Activated T-cell treated with anti-CD3 and anti-CD28 coated beads, Interleukin-2, amount 50 U/mL, for 72 hours (primary cell): ENCODE data around the gene MIDN. TPM values are rescaled to one million over a fixed set of nuclear protein-coding genes. Genes with fewer than 3 reads are reported as not detected.
"Not testable (repeated sequence)": the region's sequence is repeated elsewhere in the genome, so short reads cannot be mapped to it uniquely, and the experiment has no call there.

Source experiments
- ATAC-seq, 2 donors: fragments of 150-1000 bp; cut with Tn5 transposase; replicated peaks in 1 of 2; 2 replicates each; pipeline ENCODE4 v1.10.0; 2021; ENCODE audit warnings: moderate library complexity in 2 of 2, mild to moderate bottlenecking in 1 of 2
- DNase-seq, 2 donors: peaks; one replicate each; pipeline ENCODE4 v3.0.0; 2021 to 2022; ENCODE audit warnings: mixed read lengths in 1 of 2
- H3K27ac Mint-ChIP-seq: one replicate; pipeline ENCODE4 v1.8.0; 2022; ENCODE audit warnings: mild to moderate bottlenecking, moderate library complexity, mixed read lengths
- H3K27me3 Mint-ChIP-seq: one replicate; pipeline ENCODE4 v1.8.0; 2022; ENCODE audit warnings: low read depth, mixed read lengths
- H3K36me3 Mint-ChIP-seq, 2 donors: one replicate each; pipeline ENCODE4 v1.8.0; 2022; ENCODE audit warnings: mixed read lengths in 2 of 2, mild to moderate bottlenecking in 1 of 2; ENCODE audit not compliant: insufficient read depth in 2 of 2
- H3K4me1 Mint-ChIP-seq: one replicate; pipeline ENCODE4 v1.8.0; 2022; ENCODE audit warnings: low read depth, mixed read lengths
- H3K4me3 Mint-ChIP-seq, 2 donors: one replicate each; pipeline ENCODE4 v1.8.0; 2022; ENCODE audit warnings: mild to moderate bottlenecking in 2 of 2, mixed read lengths in 2 of 2, moderate library complexity in 2 of 2
- H3K9me3 Mint-ChIP-seq, 2 donors: one replicate each; pipeline ENCODE4 v1.8.0; 2022; ENCODE audit warnings: mixed read lengths in 2 of 2
- total RNA-seq, 2 donors: library from RNA; stranded (reverse); gene quantifications; one replicate each; pipeline ENCODE4 v1.2.3, GENCODE V29; 2022

MIDN gene
- total RNA-seq, 2 donors from 2014 or later, result 72.3 to 75.4 TPM

DNA sequence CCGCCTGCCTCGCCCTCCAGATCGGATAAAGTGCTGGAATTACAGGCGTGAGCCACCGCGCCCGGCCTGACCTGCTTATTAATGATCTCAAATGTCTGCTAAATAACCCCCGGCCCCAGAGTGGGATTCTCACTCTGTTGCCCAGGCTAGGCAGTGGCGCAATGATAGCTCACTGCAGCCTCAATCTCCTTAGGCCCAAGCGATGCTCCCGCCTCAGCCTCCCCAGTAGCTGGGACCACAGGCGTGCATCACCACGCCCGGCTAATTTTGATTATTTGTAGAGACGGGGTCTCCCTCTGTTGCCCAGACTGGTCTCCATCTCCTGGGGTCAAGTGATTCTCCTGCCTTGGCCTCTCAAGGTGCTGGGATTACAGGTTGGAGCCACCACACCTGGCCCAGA, 7.5 kb upstream of the MIDN start:
- DNase-seq (no peak), ATAC-seq (no peak)
- Mint-ChIP-seq H3K9me3 (no peaks in the 10 kb centered on the region), H3K36me3 (no peaks in the 10 kb centered on the region), H3K27me3 (peaks cover 14% of the 10 kb centered on the region), H3K4me3 (peak overlapping the region; percentile 79 to 90), H3K27ac (peak overlapping the region; percentile 42), H3K4me1 (peaks cover 49% of the 10 kb centered on the region)

DNA sequence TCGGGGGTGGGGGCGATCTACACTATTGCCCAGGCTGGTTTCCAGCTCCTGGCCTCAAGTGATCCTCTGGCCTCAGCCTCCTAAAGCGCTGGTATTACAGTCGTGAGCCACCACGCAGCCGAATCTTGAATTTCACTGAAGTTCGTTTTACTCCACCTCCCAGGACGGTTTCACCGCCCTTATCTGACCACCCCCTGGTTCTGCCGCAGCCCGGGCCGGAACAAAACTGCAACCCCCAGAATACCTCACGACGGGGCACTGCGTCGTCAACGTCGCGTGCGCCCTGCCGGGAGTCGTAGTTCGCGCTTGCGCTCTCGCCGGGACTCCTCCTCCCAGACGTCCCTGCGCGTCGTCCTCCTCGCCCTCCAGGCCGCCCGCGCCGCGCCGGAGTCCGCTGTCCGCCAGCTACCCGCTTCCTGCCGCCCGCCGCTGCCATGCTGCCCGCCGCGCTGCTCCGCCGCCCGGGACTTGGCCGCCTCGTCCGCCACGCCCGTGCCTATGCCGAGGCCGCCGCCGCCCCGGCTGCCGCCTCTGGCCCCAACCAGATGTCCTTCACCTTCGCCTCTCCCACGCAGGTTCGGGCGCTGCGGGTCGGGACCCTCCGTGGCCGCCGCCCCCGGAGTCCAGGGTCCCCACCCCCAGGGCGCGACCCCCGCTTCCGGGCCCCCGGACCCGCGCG, 6.8 kb upstream of the MIDN start, which contains the start of gene ATP5F1D:
TSS of gene ATP5F1D (plus strand) at position 335 of the 679 bp plus-strand sequence. CDS start at position 435, 100 bp downstream.
- peak within 1 kb of the TSS; percentile 79 to 90 for H3K4me3 Mint-ChIP-seq
- H3K36me3 Mint-ChIP-seq, result no peaks in the 10 kb centered on the region
- H3K27me3 Mint-ChIP-seq, result peaks cover 14% of the 10 kb centered on the region
- ATAC-seq (peak; percentile 75 to 77), DNase-seq (peak; percentile 95 to 96)
- no peaks in the 10 kb centered on the region for H3K9me3 Mint-ChIP-seq
- H3K27ac Mint-ChIP-seq, result peak within 1 kb of the TSS; percentile 85
- peaks cover 49% of the 10 kb centered on the region for H3K4me1 Mint-ChIP-seq

DNA sequence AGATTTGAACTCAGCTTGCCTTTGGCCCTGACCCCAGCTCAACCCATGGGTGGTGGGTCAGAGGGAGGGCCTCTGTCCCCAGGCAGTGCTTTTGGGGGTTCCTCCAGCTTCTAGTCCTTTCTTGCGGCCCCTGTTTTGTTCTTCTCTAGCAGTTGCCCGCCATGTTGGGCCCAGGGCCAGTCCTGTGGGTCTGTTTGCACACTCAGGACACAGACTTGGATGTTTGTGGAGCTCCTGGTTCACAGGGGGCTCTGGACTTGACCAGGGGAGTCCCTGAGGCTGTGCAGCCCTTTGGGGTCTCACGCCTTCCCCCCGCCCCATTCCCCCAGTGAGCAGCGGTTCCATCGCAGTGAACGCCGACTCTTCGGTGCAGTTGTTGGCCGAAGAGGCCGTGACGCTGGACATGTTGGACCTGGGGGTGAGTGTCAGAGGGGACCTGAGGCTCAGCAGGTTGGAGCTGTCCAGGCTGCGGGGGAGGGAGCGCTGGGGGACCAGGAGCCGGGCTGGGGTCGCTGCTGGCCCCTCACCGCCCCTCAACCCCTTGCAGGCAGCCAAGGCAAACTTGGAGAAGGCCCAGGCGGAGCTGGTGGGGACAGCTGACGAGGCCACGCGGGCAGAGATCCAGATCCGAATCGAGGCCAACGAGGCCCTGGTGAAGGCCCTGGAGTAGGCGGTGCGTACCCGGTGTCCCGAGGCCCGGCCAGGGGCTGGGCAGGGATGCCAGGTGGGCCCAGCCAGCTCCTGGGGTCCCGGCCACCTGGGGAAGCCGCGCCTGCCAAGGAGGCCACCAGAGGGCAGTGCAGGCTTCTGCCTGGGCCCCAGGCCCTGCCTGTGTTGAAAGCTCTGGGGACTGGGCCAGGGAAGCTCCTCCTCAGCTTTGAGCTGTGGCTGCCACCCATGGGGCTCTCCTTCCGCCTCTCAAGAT, 4.4 kb upstream of the MIDN start:
- Mint-ChIP-seq H3K4me1 (peaks cover 39% of the 10 kb centered on the region), H3K27me3 (peaks cover 5% of the 10 kb centered on the region), H3K36me3 (no peaks in the 10 kb centered on the region), H3K27ac (peak overlapping the region; percentile 54), H3K9me3 (no peaks in the 10 kb centered on the region), H3K4me3 (peak overlapping the region; percentile 75 to 79)
- ATAC-seq, result peak; percentile 33 to 35
- DNase-seq, result peak; percentile 90 to 91

DNA sequence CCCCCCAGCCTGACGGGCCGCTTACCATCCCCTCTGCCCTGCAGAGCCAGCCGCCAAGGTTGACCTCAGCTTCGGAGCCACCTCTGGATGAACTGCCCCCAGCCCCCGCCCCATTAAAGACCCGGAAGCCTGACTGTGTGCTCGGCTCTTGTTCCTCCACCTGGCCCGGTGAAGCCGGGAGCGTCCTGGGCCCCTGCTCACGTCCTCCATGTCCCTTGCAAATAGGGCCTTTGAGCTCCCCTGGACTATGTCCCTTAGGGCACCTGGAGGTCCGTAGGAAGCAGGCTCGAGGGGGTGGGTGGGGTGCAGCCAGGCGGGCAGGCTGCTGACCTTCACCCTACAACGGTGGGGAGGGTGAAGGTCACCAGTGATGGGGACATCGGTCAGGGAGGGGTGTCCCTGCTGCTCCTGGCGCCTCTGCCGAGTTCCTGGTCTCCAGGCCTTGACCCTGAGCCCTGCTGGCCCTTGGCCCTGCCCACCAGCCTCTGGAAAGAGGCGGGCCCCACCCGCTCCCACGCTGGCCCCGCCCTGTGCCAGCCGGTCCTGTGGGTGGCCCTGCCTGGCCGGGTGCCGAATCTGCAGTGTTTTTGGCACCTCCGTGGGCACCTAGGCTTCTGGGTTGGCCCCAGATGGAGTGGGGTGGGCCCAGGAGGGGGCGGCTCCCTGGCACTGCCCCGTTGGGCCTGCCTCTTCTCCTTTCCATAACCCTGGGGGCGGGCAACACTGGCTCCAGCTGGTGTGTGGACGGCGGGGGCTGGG, 3.5 kb upstream of the MIDN start:
- peak overlapping the region; percentile 75 to 79 for H3K4me3 Mint-ChIP-seq
- H3K27ac Mint-ChIP-seq, result peak overlapping the region; percentile 54
- H3K27me3 Mint-ChIP-seq, result no peaks in the 10 kb centered on the region
- H3K9me3 Mint-ChIP-seq, result no peaks in the 10 kb centered on the region
- peaks cover 33% of the 10 kb centered on the region for H3K4me1 Mint-ChIP-seq
- ATAC-seq, result no peak
- DNase-seq, result peak in 1 of 2 donors; percentile 42
- peaks cover 2% of the 10 kb centered on the region in 2 donors for H3K36me3 Mint-ChIP-seq

GRCh38 chr19:1245494-1246264, 2.7 kb upstream of the MIDN start:
- Mint-ChIP-seq H3K27me3 (no peaks in the 10 kb centered on the region), H3K4me3 (no peak overlapping the region), H3K4me1 (peaks cover 31% of the 10 kb centered on the region), H3K27ac (no peak overlapping the region), H3K9me3 (no peaks in the 10 kb centered on the region), H3K36me3 (peaks cover 2% of the 10 kb centered on the region in 2 donors)
- ATAC-seq (no peak), DNase-seq (no peak)

DNA sequence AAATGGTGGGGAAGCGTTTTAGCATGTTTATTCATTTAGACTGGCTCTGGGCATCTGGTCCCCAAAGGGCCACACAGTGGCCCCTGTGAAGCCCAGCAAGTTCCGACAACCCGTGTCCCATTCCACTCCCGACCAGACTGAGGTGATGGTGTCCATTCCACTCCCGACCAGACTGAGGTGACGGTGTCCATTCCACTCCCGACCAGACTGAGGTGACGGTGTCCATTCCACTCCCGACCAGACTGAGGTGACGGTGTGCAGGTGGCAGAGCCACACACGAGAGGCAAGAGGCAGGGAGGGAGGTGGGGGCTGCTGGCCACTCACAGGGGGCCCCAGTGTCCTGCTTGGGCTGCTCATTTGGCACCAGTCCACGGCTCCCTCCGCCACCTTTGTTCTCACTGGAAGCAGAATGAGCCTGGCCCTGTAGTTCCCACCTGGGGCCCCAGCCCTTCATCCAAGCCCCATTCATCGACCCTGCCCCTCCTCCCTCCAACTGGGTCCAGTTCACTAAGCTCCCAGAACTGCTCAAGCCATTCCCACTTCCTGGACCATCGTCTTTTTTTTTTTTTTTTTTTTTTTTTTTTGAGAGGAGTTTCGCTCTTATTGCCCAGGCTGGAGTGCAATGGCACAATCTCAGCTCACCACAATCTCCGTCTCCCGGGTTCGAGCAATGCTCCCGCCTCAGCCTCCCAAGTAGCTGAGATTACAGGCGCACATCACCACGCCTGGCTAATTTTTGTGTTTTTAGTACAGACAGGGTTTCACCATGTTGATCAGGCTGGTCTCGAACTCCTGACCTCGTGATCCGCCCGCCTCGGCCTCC, 1.9 kb upstream of the MIDN start:
- not testable (repeated sequence) for H3K9me3 Mint-ChIP-seq, H3K36me3 Mint-ChIP-seq, DNase-seq, ATAC-seq, H3K27ac Mint-ChIP-seq, H3K27me3 Mint-ChIP-seq, H3K4me3 Mint-ChIP-seq
- peaks cover 23% of the 10 kb centered on the region for H3K4me1 Mint-ChIP-seq

GRCh38 chr19:1247748-1248138, 640 bp upstream of the MIDN start:
- Mint-ChIP-seq H3K27ac (no peak overlapping the region), H3K4me1 (peaks cover 15% of the 10 kb centered on the region), H3K9me3 (no peaks in the 10 kb centered on the region), H3K27me3 (no peaks in the 10 kb centered on the region), H3K36me3 (peaks cover 8 to 9% of the 10 kb centered on the region in 2 donors), H3K4me3 (peak overlapping the region in 1 of 2 donors; percentile 60)
- DNase-seq (no peak), ATAC-seq (no peak)

DNA sequence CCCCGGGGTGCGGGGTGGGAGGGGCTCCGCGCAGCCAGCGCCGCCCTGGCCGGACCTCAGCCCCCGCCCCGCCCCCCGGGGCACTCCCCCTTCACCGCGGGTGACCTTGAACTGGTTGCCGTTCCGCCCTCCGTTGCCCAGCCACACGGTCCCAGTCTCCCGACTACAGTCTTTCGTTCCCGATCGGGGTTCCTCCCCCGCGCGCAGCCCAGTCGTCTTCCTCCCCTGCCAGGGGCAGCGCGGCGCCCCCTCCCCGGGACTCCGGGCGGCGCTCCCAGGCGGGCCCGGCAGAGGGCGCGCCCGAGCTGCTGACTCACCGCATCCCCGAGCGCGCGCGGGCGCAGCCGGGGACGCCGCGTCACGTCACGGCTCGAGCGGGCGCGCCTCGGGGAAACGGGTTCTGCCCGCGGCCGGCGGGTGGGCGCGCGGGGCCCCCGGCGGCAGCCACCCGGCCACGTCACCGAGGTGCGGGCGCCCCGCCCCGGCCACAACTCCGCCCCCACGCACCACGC, 459 bp downstream of the MIDN start:
- ATAC-seq (peak; percentile 30 to 42), DNase-seq (peak; percentile 86 to 91)
- H3K36me3 Mint-ChIP-seq, result peaks cover 9 to 13% of the 10 kb centered on the region in 2 donors
- H3K27ac Mint-ChIP-seq, result no peak overlapping the region
- H3K4me1 Mint-ChIP-seq, result peaks cover 14% of the 10 kb centered on the region
- no peaks in the 10 kb centered on the region for H3K9me3 Mint-ChIP-seq
- peak overlapping the region; percentile 77 to 81 for H3K4me3 Mint-ChIP-seq
- no peaks in the 10 kb centered on the region for H3K27me3 Mint-ChIP-seq

DNA sequence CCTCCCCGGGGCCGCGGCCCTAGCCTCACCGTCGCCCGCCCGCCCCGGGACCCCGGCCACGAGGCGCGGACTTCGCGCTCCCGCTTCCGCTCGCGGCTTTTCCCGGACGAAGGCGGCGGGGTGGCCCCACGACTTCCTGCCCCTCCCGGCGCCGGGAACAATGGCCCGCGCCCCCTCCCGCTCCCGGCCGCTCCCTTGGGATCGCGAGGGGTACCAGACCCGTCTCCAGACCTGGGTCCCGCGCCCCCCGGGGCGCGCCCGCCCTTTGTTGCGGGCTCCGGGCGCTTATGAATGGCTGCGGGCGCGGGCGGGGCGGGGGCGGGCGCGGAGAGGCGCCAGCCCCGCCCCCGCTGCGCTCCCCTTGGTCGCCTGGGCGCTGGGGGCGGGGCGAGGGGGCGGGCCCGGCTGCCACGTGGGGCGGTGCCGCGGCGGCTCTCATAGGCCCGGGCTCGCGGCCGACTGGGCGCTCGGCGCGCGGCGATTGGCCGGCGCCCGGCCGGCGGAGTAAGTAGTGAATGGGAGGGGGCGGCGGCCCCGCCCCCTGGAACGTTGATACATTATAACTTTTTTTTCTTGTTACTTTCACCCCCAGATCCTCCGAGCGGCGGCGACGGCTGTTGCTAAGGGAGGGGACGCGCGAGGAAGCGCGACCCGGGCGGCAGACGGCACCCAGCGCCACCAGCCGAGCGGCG, 1.1 kb downstream of the MIDN start:
- peak overlapping the region; percentile 80 to 82 for H3K4me3 Mint-ChIP-seq
- H3K4me1 Mint-ChIP-seq, result peaks cover 12% of the 10 kb centered on the region
- peaks cover 9 to 13% of the 10 kb centered on the region in 2 donors for H3K36me3 Mint-ChIP-seq
- DNase-seq, result peak; percentile 93 to 94
- H3K27ac Mint-ChIP-seq, result peak overlapping the region; percentile 94
- ATAC-seq, result peak; percentile 55
- no peaks in the 10 kb centered on the region for H3K9me3 Mint-ChIP-seq
- no peaks in the 10 kb centered on the region for H3K27me3 Mint-ChIP-seq

DNA sequence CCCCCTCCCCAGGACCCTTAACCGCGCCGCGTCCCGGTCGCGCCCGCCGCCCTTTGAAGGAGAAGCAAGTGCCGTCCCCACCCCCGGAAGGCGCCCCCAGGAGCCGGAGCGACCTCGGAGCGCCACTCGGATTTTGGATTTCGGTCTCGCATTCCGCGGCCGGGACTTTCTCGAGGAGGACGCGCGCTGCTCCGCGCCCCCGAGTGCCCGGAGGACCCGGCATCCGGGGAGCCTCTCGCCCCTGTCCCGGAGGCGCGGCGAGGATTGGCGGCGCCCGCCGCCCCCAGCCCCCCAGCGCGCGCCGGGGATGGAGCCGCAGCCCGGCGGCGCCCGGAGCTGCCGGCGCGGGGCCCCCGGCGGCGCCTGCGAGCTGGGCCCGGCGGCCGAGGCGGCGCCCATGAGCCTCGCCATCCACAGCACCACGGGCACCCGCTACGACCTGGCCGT, 1.6 kb downstream of the MIDN start:
- DNase-seq, result no peak
- Mint-ChIP-seq H3K4me3 (peak overlapping the region; percentile 80 to 82), H3K27me3 (no peaks in the 10 kb centered on the region), H3K4me1 (peaks cover 13% of the 10 kb centered on the region), H3K27ac (peak overlapping the region; percentile 94), H3K9me3 (no peaks in the 10 kb centered on the region), H3K36me3 (peaks cover 9 to 15% of the 10 kb centered on the region in 2 donors)
- no peak for ATAC-seq
